ENCODE results near the gene TRABD2B.

The TRABD2B gene

DNA sequence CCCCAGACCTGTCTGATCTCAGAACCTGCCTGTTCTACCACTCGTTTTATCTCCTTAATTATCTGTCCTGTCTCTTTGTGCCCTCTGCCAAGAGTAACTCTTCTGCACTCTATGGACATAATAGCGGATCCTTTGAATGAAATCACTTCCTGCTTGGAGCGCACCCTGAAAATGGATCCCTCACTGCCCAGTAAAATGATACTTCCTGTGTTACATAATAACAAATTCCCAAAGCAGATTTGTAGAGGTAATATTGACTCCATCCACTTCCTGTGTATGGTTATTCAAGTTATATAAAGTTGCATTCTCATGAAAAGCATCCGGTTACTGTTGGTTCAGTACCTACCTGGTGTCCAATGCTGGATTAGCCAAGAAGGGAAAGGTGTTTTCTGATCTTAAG, 246.0 kb downstream of the TRABD2B start:
- no peak for DNase-seq

DNA sequence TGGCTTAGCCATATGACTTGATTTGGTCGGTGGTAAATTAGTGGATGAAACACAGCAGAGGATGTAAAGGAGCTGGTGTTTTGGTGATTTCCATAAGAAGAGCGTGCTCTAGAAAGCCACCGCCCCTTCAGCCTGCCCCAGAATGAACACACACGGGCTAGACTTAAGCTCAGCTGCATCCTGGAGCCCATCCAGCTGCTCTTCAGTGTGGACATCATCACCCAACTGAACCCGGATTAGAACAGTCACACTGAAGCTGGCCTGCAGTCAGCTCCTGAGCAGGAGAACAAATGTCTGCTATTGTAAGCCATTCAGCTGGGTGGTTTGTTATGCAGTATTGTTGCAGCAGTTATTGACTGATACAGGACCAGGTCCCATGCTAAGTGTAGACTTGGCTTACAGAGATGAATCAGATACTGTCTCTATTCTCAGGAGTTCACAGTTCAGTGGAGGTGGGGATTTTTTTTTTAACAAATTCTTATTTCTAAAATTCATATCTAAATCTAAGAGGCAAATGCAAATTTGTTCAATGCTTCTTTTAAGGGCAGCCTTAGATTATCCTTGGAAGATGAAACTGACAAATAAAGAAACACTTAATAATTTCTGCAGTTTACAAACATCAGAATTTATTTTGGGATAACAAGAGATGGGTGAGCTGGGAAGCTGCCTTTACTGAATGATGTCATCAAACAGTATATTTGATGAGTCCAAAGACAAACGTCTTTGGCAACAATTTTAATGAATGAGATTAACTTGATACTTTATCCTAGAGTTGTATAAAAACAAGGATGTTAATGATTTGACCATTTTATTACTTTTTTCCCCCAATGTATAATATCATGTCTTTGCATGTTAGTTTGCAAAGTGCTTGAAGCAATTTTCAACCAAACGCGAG, 251.2 kb downstream of the TRABD2B start:
- DNase-seq: no peak

DNA sequence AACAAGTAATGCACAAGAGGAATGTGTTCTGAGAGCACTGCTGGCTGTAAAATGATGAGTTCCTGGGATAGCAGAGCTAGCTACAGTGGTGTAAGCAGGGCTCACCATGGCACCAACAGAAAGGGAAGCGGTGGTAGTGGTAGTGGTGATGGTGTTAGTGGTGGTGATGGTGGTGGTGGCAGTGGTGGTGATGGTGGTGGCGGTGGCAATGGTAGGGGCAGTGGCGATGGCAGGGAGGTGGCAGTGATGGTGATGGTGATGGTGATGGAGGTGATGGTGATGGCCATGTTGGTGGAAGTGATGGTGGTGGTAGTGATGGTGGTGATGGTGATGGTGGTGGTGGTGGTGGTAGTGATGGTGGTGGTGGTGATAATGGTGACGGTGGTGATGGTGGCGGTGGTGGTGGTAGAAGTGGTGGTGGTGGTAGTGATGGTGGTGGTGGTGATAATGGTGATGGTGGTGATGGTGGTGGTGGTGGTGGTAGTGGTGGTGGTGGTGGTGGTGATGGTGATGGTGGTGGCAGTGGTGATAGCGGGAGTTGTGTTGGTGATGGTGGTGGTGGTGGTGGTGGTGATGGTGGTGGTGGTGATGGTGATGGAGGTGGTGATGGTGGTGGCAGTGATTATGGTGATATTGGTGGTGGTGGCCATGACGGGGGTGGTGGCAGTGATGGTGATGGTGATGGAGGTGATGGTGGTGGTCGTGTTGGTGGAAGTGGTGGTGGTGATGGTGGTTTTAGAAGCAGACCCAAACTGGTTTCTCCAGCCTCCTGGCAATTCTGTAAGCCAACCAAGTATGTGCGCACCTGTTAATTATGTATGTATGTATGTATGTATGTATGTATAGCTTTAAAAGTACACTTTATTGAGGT, 254.1 kb downstream of the TRABD2B start:
- DNase-seq: no peak

DNA sequence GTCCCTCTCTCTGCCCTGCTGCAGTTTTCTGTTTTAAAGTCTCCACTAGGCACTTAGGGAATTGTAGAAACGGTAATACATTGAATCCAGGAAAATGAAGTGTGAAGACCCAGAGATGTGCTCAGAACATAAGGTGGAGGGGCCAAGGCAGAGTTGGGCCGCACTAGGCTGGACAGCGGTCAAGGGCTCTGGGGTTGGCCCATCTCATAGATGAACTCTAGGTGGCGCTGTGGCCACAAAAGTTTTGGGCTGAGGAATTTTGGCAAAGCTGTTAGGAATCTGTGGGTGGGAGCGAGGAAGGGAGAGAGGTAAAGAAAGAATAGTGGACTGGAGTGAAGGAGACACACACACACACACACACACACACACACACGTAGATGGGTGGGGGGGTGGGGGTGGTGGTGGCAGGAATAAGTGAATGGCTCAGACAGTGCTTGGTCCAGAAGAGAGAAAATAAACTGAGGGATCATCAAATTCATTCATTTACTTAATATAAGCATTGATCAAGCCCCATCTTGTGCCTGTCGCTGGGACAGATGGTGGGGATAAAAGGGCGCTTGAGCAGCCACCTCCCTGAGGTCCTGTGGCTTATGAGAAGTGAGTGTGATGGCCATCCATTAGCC, 258.5 kb downstream of the TRABD2B start:
- DNase-seq: no peak

DNA sequence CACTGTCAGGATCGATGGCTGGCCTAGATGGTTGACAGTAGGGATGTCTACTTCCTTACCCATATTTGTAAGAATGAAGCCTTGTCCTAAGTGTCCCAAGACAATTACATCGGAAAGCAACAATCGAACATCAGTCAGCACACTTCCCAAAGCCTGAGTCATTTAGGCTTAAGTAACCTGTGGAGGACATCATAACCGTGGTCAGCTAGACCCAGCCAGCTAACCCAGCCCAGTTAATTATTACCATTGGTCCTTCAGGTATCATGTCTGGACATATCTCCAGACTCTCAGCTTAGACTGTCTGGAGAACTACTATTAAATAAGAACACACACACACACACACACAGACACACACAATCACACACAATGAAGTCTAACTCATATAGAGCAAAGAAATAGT, 264.7 kb downstream of the TRABD2B start:
- no peak for DNase-seq

DNA sequence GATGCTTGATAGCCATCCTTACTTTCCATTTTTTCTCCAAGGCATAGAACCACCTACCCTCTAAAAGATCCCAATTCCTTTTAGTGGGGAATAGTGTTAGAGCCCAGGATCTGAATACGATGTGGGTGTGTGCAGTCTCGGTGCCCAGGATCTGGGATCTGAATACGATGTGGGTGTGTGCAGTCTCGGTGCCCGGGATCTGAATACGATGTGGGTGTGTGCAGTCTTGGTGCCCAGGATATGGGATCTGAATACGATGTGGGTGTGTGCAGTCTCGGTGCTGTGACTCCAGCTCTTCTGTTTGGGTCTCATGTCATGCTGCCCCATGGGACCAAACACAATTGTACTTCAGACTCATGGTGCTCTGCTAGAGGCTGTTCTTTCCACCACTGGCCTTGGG, 265.5 kb downstream of the TRABD2B start:
- DNase-seq: no peak

DNA sequence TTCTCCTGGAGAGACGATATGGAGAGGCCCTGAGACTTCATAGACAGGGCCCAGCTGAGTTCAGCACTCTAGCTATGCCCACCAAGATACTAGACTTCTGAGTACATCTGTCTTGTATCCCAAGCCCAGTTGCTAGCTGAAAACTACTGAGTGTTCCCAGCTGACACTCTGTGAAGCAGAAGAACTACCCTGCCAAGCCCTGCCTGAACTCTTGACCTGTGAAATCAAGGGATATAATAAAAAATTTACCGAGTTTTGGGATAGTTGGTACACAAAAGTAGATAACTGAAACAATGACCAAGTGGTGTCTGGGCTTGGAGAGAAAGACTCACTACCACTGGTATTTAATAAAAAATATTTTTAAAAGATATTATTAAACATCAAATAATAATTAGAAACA, 267.5 kb downstream of the TRABD2B start:
- DNase-seq: no peak

DNA sequence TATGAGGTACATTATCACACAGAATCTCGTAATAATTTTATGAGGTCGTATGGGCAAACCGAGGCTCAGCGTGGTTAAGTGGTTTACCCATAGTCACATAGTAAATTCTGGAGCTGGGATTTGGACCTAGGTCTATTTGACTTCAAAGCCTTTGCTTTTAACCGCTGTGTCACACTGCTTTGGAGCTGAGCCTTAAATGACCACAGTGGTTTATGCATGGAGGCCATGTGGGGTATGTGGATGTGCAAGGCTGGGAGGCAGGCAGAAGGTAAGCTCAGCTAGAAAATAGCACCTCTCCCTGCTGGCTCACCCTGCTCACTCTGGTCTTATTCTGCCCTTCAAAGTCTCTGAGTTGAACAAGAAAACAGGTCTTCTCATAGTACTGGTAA, 269.5 kb downstream of the TRABD2B start:
- no peak for DNase-seq

DNA sequence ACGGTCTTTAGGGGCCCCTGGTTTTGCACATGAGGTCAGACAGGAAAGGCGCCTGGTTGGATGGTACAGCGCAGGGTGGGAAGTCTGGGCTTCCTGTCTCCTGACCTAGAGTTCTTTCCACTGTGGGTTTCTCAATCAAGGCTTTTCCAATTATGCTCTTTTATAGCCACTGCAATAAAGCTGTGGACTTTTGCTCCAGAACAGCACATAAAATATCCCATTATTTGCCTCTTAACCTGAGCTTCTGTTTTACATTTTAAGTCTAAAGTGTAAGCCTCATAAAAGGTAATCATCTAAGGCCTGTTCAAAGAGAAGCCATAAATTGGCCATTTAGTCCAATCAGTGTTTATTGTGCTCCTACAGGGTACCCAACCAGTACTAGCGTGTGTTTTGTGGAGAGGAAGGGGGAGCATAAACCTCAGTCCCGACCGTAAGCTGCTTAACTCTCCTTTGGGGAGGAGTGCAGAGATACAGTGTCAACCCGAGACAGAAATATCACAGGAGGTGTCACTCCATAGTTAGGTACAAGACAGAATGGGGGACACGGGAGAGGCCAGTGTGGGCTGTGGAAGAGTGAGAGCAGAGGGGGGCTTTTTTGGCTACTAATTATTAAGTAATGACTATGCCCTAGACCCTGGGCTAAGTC, 270.0 kb downstream of the TRABD2B start:
- no peak for DNase-seq

DNA sequence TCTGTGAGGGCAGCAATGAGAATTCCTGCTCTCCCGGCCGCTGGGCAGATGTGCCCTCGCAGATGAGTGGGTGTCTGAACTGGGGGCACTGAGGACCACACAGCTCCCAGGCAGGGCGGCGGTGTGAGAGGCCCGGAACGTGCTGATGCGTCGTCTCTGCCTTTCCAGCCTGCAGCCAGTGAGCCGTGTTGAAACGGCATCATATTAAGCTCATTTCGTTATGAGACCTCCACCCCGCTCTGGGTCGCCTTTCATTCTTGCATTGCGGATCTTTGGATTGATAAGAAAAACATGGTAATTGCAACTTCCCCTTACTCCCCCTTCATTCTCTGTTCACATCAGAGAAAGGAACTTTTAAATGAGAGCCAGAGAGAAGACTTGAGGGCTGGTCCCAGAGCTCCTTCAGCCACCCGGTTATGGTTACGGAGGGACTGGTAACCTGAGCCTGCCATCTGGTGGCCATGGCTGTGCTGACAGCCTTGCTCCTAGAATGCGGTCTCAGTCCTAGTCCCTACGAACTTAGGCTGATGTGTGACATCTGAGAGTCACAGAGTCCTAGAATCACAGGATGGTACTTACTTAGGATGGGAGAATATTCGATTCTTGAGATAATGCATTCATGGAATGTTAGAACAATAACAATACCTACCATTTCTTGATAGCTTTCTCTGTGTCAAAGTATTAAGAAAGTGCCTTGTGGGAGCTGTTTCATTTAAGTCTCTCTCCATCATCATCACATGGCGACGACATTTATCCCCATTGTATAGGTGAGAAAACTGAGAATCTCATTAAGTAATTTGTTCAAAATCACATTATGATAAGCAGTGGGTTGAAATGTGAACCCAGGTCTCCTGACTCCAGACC, 271.0 kb downstream of the TRABD2B start:
- DNase-seq: peak in 5 of 6 experiments; percentile 8 to 52 (median 27)

DNA sequence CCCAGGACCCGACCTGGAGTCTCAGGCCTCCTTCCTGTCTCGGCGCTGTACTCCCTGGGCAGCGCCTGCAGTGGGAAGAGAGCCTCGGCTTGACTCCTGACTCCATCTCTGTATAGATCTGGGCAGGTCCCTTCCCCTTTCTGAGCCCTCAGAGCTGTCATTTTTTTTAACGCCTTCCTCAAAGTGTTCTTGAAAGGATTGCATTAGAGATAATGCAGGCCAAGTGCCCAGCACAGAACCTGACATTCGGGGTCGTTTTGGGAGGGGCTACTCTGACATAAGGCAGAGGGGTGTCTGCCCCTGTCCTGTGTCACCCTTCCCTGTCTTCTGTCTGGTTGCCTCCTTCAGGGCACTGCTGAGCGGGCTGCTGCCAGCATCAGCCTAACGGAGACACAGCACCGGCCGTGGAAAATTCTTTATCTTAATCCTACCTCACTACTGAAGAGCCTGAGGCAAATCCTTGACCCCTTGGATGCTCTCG, 271.6 kb downstream of the TRABD2B start:
- DNase-seq: no peak

DNA sequence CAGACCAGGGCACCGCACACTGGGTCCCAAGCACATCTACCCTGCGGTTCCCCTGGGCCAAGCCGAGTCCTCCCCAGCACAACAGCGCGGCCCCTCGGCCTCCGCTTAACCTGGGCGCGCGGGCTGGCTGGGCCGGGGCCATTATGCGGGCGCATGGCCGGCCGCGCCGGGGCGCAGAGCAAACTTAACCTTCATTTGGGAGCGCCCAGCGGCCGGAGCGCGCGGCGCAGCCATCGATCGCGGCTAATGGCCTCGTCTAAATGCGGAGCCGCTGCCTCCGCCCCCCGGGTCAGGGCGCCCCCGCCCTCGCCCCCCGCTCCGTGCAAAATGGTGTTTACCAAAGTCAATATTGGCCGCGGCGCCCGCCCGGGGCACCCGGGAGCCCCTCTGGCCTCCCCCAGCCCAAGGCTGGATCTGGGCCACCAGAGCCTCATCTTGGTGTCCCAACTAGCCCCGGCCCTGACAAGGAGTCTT, 272.1 kb downstream of the TRABD2B start:
- DNase-seq: no peak

DNA sequence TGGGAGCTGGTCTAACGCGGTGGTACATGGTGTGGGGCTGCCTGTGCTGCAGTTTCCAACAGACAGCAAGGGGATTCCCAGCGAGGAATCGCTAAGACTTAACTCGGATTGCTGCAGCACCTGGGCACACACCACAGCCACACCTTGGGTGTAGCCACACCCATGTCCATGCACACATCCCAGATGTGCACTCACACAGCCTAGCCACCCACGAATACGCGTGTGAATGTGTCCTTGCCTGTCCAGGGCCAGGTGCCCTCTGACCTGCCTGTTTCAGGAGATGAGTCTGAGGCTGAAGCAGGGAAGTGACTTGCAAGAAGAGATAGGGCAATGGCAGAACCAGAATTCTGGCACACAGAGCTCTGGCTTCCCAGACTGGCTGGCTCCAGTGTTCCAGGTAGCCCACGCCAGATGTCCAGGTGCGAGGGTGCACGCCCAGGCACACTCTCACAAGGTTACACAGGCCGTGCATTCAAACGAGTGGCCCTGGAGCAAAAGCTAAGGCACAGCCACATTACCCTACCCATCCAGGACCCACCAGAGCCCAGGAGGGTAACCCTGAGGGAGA, 272.7 kb downstream of the TRABD2B start:
- no peak for DNase-seq

DNA sequence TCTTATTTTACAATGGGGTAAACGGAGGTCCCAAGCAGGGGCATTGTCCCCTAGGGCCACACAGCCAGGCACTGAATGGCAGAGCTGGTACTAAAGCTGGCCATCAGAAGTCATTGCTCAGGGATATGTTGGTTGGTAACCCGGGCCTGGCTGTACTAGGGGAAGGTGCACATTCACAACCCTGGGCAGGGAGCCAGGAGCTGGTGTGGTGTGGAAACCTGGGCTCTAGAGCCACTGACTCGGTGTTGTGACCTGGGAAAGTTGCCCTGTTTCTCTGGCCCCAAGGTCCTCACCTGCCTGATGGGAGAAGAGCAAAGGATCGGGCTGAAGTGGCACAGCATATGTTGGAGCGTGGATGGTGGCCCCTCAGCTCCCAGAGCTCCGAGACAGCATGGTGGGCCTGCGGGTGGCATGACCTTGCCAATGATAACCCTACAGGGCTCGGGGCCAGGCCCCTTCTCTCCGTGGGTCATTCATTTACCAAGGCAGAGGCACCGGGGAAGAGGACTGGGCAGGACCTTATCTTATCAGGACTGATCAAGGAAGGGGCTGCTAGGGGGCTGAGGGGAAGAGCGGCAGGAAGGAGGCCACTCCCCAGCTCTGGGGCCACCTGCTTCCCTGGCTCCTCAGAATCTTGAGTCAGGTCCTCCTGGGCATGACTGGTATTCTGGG, 274.1 kb downstream of the TRABD2B start:
- no peak for DNase-seq

DNA sequence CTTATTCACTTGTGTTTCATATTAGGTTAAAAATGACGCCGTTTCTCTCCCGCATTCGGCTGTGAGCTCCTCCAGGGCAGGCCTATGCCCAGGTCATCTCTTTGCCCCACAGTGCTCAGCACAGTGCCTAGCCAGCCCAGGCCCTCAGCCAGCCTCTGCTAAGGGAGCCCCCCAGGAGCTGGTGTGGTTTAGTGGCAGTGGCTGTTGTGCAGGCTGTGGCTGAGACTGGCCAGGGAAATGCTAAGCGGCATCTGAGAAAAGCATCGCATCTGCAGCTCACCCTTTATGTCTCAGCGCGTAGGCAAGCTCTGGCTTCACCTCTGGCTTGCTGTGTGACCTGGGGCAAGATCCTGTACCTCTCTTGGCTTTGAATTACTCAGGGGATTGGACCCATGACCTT, 275.1 kb downstream of the TRABD2B start:
- DNase-seq: no peak

DNA sequence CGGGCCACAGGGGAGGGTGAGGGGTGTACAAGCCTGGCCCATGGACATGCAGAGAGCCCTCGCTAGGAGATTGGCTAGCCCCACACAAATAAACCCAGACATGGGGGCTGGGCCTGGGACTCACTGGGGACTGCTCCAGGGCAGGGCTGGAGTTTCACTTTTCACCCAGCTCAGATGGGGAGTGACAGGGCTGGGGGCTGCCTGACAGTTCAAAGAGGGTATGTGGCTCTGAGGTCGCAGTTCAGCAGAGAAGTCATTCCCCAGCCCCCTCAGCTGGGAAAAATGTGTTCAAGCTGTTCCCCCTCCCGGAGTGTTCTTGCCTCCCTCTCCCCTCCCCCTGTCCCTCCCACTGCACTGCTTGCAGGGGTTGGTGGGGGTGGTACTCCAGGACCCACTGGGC, 277.1 kb downstream of the TRABD2B start:
- DNase-seq: no peak

DNA sequence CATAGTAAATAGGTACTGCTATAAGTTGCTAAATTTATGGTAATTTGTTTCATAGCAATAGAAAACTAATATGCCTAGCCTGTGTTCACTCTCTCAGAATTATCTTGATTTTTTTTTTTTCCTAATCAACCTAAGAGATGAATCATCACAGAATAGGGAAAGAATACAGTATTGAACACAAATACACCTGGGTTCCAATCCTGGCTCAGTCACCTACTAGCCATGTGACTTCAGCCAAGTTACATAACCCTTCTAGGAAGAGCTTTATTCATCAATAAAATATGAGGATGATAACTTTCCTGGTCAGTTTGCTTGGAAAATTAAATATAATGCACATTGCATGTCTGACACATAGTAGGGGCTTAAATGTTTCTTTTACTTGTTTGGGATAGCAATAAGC, 279.8 kb downstream of the TRABD2B start:
- DNase-seq: no peak

DNA sequence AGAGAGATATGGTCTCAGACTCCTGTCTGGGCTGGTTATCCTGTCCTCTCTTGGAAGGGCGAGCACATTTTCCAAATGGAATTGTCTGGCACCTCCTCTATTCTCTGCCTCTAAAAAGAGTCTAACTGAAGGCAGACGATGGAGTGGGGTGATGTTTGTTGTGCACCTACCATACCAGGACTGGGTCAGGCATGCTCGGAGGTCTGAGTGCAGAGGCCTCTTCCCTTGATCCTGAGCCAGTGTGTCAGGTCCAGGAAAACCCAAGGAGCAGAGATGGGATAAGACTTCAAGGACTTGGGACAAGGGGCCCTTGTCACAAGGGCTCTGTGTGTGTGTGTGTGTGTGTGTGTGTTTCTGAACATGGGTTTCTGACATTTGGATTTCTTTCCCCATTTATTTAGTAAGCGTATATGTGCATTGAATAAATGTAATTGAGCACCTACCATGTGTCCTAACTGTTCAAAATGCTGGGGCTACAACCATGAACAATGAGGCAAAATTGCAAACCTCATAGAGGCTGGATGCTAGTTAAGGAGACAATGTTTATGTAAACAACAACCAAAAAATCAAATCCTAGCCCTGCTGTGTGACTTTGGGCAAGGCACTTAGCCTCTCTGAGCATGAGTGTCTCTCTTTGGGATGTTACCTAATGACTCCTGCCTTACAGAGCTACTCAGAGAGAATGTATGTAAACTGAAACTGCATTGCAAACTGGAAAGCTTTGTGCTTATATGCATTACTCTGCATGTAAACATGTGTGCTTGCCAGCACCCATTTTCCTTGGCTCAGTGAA, 283.0 kb downstream of the TRABD2B start:
- no peak for DNase-seq

DNA sequence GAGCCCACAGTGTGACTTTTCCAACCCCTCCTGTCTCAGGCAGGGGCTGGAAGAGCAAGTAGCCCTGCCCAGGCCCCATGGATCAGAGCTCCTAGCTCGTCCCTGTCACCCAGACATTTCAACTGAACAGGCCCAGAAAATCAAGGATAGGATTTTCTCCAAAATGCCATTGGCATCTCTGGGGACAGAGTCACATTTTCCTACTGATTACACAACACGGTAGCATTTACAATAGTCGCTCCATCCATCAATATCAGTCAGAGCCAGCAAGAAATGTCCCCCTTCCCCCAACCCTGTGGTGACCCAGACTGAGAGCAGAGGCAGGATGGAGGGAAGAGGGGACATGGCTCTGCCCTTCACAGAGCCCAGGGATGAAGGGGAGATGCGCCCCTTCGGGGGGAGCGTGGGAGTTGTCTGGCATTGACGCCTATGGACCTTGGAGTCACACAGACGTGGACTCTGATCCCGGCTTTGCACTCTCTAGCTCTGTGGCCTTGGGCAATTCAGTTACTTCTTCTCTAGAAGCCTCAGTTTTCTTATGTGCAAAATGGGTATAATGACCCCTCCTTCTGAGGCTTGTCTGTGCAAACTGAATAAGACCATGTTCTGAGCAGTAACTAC, 283.7 kb downstream of the TRABD2B start:
- DNase-seq: no peak

Data from stimulated activated naive CD4-positive, alpha-beta T cell (primary cell).